ENCODE data around the gene RPL4. TPM values are rescaled to one million over a fixed set of nuclear protein-coding genes. Genes with fewer than 3 reads are reported as not detected.

RPL4 gene
- total and polyA plus RNA-seq, 9 of the 15 experiments (the other 6 are each of a cell fraction or from before 2014, with no cell fraction given) = 2,055 to 7,760 (median 5,069) TPM

- TF ChIP-seq PBX2 (CRISPR knock-in tag; IDR thresholded peaks at IDR 0.05; ENCODE audit: low read depth) = no peak
- no peak for TF ChIP-seq PBX2 (tag; conservative IDR thresholded peaks at IDR 0.05; ENCODE audit: low read depth)
- TF ChIP-seq CREB1 (IDR thresholded peaks at IDR 0.05) = 0 out of 2 replicates have a peak, but pooled peaks have one; percentile 15
- no peak for TF ChIP-seq CREB1 (CRISPR knock-in tag; IDR thresholded peaks at IDR 0.05)
- no peak for TF ChIP-seq ZNF143 (CRISPR knock-in tag; IDR thresholded peaks at IDR 0.05)
- no peak for TF ChIP-seq NELFE (IDR thresholded peaks at IDR 0.05; ENCODE audit: insufficient read depth, insufficient read length)
- TF ChIP-seq POLR2A (conservative IDR thresholded peaks at IDR 0.05) = 0 out of 2 replicates have a peak, but pooled peaks have one; percentile 51
Observed at GRCh38 chr15:66491846-66492245, 12.8 kb downstream of the RPL4 start (continued).

GRCh38 chr15:66489179-66489791, 15.4 kb downstream of the RPL4 start:
- TF ChIP-seq FOXA3 (CRISPR knock-in tag; conservative IDR thresholded peaks at IDR 0.05 in 1 of 2, IDR thresholded peaks at IDR 0.05 in 1 of 2) (no peak), HOXB6 (CRISPR knock-in tag; IDR thresholded peaks at IDR 0.05; ENCODE audit: borderline replicate concordance) (no peak), NFE2L1 (tag; IDR thresholded peaks at IDR 0.05; ENCODE audit: borderline replicate concordance, low read depth) (no peak), ZNF324 (CRISPR knock-in tag; IDR thresholded peaks at IDR 0.05) (no peak), SETDB1 (IDR thresholded peaks at IDR 0.05; ENCODE audit: low read length) (no peak), ZNF23 (CRISPR knock-in tag; IDR thresholded peaks at IDR 0.05) (no peak), LCOR (CRISPR knock-in tag; IDR thresholded peaks at IDR 0.05) (no peak), ZNF780A (CRISPR knock-in tag; IDR thresholded peaks at IDR 0.05) (no peak), MCM2 (IDR thresholded peaks at IDR 0.05; ENCODE audit: low read depth) (no peak)
- H3K9ac ChIP-seq (ENCODE audit: insufficient read depth in 1 of 2, low read depth in 2 of 2, low read length in 2 of 2) = no peak overlapping the region
- no peak overlapping the region for H3K27ac ChIP-seq (ENCODE audit: extremely low read depth, low read depth, low read length)
- H4K20me1 ChIP-seq (replicated peaks; ENCODE audit: control insufficient read depth, insufficient read depth, low read length) = no peaks in the 10 kb centered on the region
- peaks cover 4 to 5% of the 10 kb centered on the region in 2 experiments; a peak in 3 of 5 replicates for H3K4me1 ChIP-seq (replicated peaks in 1 of 2; ENCODE audit: control insufficient read depth in 2 of 2, insufficient read depth in 2 of 2, low read length in 2 of 2)
- POLR2A ChIA-PET = interaction anchor here (0.6 to 1.5 kb wide), 6 partner anchors 9 to 1032 kb away, joined by 3 to 7 read pairs (median 3); partner anchors contain the start of genes C15orf61 and SNAPC5
- peaks cover 92% of the 10 kb centered on the region for H3K36me3 ChIP-seq (ENCODE audit: control insufficient read depth, insufficient read depth, low read length)
- DNase-seq (ENCODE audit: extremely low read depth in 1 of 4, low spot score in 3 of 4) (no peak), ATAC-seq (no peak), FAIRE-seq (no peak)
- no peak overlapping the region for H2AFZ ChIP-seq (ENCODE audit: low read depth, low read length)
- CTCF ChIA-PET (ENCODE audit: low intra/inter-chr PET ratio) = no interaction called here
- no peaks in the 10 kb centered on the region for H3K9me1 ChIP-seq (ENCODE audit: control insufficient read depth, insufficient read depth, low read length)
- no peak overlapping the region for H3K4me3 ChIP-seq
- no peaks in the 10 kb centered on the region for H3K9me3 ChIP-seq (replicated peaks; ENCODE audit: control insufficient read depth, insufficient read depth, low read depth, low read length)
- H3K4me2 ChIP-seq (ENCODE audit: insufficient read depth, low read length) = no peak overlapping the region
- intact Hi-C loops (cut with micrococcal nuclease) (no loop called here), in situ Hi-C loops (cut with MboI) (no loop called here)
- BruUV-seq (replicated peaks) = no TSS peak
- peaks cover 4% of the 10 kb centered on the region; the same call in 1 of the 3 replicates for H3K79me2 ChIP-seq (ENCODE audit: control insufficient read depth, insufficient read depth, low read length)
- H3K27me3 ChIP-seq (ENCODE audit: control insufficient read depth in 2 of 2, insufficient read depth in 2 of 2, low read length in 2 of 2) = no peaks in the 10 kb centered on the region
- WGBS (ENCODE audit: insufficient coverage, low coverage, missing lambda C conversion rate) = 79% methylated on average over 6 of the region's 6 CpGs
